Embryonic facial prominence (tissue), 1 donor: ENCODE measurements around the gene S1PR2.
"Not testable (repeated sequence)": the region's sequence is repeated elsewhere in the genome, so short reads cannot be mapped to it uniquely, and the experiment has no call there.

Experiments used
- DNase-seq: peaks from one replicate; pipeline ENCODE4 v3.0.0-alpha.2; 2016; ENCODE audit errors: extremely low spot score

S1PR2 gene

DNA sequence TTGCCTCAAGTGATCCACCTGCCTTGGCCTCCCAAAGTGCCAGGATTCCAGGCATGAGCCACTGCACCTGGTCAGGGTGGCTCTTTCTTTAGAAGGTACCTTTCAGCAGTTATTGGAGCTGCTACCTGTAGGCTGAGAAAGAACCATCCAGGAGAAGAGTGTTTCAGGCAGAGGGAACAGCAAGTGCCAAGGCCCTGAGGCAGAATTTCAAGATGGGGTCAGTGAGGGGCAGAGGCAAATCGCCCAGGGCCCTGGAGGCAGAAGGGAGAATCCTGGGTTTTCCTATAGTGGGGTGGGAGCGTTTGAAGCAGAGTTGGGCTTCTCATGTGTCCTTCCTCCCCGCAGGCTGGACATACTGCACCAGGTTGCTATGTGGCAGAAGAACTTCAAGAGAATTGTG lies 23.1 kb upstream of the S1PR2 start:
- DNase-seq, result no peak

DNA sequence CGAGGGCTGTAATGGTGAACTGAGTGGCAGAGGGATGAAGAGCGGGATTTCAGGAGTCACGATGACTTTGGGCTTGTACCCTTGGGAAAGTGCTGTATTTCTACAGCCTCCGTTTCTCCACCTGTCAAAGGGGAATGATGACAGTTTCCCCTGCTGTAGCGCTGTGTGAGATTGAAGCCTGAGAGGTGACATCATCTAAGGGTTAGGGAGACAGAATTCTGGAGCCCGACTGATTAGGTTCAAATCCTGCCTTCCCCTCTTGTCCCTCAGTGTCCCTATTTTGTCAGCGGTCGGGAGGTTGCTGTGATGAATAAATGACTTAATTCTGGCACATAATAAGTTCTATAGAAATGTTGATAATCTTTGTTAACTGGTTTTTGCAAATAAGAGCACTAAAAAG lies 21.6 kb upstream of the S1PR2 start:
- no peak for DNase-seq

DNA sequence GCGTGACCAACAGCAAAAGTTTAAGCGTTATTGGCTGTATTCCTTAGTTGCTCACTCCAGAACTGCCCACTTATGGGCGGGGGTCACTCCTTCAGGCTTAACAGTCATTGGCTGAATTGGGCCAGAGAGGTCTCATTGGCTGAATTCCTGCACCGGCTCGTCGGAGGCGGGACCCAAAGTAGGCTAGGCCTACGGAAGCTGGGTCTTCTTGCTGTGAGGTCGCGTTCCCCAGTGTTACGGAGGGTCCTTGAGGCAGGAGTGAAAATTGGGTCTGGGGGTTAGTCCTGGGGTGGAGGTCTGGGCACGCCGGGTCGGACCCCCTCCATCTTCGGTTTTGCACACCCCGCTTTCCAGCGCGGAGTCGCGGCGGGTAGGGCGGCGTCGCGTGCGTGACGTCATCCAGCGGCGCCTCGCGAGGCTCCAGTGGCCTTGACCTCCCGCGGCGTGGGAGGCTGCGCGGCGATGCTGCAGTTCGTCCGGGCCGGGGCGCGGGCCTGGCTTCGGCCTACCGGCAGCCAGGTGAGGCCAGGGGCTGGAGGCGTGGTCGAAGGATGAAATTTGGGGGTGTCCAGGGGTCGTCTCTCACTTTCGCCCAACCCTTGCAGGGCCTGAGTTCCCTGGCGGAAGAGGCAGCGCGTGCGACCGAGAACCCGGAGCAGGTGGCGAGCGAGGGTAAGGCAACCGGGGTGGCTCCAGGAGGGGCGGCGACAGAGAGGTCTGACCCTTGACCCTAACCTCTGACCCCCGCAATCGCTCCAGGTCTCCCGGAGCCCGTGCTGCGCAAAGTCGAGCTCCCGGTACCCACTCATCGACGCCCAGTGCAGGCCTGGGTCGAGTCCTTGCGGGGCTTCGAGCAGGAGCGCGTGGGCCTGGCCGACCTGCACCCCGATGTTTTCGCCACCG lies 20.9 kb upstream of the S1PR2 start, which contains the start of gene MRPL4:
Gene MRPL4 (plus strand): TSS at position 423 of the 903 bp plus-strand sequence. CDS start 40 bp downstream, at position 463.
- DNase-seq, result peak; percentile 98

DNA sequence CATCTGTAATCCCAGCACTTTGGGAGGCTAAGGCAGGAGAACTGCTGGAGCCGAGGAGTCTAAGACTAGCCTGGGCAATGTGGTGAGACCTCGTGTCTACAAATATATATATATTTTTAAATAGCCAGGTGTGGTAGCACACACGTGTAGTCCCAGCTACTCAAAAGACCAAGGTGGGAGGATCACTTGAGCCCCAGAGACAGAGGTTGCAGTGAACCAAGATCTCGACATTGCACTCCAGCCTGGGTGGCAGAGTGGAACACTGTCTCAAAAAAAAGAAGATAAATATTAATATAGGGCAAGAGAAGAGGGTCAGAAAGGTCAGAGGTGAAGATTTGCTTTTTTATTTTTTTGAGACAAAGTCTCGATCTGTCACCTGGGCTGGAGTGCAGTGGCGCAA lies 15.4 kb upstream of the S1PR2 start:
- no peak for DNase-seq

DNA sequence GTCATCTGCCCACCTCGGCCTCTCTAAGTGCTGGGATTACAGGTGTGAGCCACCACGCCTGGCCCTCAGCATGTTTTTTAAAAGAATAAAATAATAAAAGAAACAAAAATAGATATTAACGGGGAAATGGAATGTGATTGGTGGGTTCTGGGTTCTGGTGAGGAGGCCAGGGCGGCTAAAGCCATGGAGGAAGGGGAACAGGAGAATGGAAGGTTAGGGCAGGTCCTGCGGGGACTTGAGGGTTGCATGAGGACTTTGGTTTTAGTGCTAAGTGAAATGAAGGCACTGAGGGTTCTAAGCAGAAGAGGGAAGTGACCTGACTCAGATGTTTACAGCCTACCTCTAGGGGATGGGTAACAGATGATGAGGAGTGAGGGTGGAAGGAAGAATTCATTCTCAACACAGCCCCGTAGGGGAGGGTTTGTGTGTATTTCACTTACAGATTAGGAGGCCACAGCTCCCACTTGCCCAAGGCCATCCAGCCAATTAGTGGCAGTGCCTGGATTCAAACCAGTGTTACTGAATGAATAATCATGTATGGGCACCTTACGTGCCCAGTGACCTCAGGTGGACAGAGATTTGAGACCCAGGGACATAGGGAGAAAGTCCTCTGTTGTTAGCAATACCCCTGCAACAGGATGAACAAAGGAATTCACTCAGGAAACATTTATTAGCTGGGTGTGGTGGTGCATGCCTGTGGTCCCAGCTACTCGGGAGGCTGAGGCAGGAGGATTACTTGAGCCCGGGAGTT lies 14.2 kb upstream of the S1PR2 start:
- DNase-seq, result no peak

DNA sequence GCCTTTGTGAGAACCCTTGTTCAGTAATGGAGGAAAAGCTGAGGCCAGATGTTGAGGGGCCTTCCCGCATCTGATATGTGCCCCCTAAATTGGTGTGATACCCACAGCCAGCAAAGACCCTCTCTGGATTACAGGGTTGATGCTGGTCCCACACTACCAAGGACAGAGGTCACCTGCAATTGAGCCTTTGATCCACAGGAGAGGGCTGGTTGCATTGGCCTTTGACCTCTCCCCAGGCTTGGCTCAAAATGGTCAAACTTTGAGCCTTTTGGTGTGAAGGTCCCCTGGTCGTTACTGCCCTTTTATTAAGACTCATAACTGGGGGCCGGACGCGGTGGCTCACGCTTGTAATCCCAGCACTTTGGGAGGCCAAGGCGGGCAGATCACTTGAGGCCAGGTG lies 12.5 kb upstream of the S1PR2 start:
- DNase-seq, result no peak

DNA sequence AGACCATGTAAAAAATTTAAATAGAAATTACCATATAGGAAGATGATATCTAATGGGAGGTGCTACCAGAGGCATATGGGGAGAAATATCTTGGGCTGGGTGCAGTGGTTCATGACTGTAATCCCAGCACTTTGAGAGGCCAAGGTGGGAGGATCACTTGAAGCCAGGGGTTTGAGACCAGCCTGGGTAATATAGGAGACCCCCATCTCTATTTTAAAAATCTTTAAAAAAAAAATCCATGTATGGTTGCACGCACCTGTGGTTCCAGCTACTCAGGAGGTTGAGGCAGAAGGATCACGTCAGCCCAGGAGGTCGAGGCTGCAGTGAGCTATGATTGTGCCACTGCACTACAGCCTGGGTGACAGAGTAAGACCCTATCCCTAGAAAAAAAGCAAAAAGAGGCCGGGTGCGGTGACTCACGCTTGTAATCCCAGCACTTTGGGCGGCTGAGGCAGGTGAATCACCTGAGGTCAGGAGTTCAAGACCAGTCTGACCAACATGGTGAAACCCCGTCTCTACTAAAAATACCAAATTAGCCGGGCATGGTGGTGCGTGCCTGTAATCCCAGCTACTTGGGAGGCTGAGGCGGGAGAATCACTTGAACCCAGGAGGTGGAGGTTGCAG lies 10.8 kb upstream of the S1PR2 start:
- not testable (repeated sequence) for DNase-seq

DNA sequence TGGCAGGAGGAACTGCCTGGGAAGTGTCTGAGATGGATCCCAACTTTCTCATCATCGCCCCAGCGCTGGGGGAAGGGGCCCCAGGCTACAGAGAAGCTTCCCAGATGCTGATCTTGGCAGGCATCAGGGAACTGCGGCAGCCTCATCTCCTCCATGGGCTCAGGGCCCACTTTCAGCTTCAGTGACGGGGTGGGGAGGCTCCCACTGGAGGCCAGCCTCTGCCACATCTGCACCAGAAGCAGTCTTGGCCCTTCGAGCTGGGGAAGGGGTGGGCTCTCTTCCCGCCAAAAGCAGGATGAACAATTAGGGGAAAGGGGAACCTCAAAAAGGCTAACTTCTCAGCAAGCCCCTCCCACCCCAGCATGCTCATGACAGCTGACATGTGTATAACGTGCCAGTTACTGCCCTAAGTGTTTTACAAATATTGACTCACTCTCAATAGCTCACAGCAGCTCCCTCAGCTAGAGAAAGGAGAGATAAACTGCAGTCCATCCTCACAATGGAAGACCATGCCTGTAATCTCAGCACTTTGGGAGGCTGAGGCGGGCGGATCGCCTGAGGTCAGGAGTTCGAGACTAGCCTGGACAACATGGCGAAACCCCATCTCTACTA lies 7.1 kb upstream of the S1PR2 start:
- peak; percentile 20 for DNase-seq

DNA sequence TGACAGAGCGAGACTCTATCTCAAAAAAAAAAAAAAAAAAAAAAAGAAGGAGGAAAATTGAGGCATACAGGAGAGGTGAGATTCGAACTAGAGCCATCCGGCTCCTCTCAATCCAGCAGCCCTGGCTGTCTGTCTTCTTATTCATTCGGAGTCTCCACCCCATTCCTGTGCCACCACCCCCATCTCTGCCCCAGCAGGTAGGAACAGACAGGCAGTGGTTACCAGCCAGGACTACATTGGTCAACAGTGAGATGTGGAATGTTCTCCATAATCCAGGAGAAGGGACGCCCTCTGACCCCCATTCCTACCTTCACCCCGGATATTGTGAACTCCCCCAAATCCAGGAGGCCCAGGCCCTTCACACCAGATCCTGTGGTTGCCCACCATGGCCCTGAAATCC lies 6.6 kb upstream of the S1PR2 start:
- DNase-seq, result no peak

DNA sequence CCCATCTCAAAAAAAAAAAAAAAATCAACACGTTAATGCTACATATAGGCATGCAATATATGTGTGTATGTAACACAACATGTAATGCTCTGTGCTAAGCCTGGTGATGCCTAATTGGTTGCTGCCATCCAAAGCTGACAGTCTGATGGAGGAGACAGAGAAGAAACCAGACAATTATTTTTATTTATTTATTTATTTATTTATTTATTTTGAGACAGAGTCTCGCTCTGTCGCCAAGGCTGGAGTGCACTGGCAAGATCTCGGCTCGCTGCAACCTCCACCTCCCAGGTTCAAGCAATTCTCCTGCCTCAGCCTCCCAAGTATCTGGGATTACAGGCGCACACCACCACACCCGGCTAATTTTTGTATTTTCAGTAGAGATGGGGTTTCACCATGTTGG lies 4.3 kb upstream of the S1PR2 start:
- DNase-seq, result not testable (repeated sequence)

DNA sequence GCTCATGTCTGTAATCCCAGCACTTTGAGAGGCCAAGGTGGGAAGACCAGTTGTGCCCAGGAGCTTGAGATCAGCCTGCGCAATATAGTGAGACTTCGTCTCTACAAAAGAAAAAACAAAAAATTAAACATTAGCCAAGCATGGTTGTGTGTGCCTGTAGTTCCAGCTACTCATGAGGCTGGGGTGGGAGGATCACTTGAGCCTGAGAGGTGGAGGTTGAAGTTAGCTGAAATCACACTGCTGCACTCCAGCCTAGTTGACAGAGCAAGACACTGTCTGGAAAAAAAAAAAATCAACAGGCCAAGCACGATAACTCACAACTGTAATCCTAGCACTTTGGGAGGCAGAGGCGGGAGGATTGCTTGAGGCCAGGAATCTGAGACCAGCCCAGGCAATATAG lies 3.9 kb upstream of the S1PR2 start:
- no peak for DNase-seq

DNA sequence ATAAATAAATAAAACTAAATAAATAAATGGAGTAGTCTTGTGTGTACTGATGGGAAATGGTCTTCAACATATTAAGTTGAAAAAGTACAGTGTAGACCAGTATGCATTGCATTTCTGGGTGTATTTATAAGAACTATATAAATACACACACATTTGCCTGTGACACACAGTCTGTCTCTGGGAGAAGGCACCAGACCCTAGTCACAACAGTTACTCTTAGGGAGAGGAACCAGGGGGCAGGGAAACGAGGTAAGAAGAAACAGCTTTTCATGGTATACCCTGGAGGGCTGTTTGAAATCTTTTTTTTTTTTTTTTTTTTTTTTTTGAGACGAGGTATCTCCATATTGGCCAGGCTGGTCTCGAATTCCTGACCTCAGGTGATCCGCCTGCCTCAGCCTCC lies 2.8 kb upstream of the S1PR2 start:
- no peak for DNase-seq

DNA sequence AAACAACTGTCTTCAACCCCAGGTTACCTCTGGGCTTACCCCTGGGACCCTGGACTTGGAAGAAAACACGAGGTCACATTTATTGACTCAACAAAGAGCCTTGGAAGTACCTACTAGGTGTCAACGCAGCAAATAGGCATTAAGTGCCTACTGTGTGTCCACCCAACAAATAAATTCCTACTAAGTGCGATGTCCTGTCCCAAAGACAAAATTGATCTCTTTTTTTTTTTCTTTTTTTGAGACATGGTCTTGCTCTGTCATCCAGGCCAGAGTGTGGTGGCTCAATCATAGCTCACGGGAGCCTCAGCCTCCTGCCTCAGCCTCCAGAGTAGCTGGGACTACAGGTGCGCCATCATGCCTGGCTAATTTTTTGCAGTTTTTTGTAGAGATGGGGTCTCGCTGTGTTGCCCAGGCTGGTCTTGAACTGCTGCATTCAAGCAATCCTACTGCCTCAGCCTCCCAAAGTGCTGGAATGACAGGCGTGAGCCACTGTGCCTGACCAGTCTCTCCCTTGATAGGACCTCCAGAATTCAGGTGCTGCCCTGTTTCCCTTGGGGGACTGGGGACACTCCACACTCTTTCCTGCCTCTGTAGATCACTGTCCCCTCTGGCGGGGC lies 589 bp upstream of the S1PR2 start:
- no peak for DNase-seq

DNA sequence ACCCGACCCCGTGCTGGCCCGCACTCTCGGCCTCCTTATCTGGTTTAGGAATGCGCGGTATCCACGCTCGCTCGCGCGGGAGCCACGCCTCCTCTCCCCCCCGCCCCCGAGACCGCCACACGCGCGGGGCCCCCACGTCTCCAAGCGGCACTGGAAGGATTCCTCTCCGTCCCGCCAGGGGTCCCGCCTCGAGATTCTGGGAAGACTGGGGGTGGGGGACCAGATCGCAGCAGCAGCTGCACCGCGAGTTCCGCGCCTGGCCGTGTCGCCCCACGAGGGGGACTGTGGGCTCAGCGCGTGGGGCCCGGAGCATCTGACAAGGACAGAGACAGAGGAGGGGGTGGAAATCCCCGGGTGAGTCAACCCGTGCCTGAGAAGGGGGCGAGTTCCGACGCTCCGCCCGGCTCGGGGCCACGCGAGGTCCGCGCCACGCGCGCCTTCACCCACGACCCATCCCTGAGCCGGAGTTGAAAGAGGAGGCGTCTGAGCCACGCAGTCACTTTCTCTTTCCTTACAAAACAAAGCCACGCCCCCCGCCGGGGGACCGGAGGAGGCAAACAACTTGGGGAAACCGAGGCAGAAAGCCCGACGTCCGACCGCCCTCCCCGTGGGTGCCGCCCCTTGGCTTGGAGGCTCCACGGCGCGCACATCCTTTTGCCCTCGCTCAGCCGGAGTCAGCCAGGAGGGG lies 814 bp downstream of the S1PR2 start:
- DNase-seq, result peak; percentile 71

DNA sequence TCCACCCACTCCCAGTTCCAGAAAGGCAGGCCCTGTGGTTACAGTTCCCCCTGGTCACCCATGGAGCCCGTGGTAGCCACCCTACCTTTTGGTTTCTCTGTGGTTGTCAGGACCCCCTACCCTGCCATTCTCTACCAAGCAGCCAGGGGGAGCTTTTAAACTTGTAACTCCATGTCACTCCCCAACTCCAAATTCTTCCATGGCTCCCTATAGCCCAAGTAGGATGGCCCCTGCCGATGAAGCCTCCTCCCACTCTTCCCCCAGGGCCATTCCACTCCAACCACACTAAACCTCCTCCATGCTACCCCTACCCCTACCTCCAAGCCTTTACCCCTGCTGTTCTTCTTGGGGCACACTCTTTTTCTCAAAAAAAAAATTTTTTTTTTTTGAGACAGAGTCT lies 2.2 kb downstream of the S1PR2 start:
- DNase-seq, result no peak

DNA sequence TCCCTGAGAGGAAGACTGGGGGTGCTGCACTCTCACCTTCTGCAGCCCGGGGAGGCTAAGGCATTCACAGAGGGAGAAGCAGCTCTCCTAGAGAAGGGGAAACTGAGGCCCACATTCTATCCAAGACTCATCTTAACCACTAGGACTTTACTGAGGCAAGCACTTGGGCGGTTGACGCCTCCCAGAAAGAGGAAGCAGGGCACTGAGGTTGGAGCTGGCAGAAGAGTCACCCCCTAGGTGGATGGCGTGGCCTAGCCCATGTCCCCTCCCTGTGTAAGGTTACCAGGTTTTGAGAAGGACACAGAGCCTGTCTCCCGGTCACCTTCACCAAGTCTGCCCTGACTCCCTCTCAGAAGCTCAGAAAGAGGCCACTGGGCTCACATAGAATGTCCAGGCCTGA lies 2.7 kb downstream of the S1PR2 start:
- no peak for DNase-seq

DNA sequence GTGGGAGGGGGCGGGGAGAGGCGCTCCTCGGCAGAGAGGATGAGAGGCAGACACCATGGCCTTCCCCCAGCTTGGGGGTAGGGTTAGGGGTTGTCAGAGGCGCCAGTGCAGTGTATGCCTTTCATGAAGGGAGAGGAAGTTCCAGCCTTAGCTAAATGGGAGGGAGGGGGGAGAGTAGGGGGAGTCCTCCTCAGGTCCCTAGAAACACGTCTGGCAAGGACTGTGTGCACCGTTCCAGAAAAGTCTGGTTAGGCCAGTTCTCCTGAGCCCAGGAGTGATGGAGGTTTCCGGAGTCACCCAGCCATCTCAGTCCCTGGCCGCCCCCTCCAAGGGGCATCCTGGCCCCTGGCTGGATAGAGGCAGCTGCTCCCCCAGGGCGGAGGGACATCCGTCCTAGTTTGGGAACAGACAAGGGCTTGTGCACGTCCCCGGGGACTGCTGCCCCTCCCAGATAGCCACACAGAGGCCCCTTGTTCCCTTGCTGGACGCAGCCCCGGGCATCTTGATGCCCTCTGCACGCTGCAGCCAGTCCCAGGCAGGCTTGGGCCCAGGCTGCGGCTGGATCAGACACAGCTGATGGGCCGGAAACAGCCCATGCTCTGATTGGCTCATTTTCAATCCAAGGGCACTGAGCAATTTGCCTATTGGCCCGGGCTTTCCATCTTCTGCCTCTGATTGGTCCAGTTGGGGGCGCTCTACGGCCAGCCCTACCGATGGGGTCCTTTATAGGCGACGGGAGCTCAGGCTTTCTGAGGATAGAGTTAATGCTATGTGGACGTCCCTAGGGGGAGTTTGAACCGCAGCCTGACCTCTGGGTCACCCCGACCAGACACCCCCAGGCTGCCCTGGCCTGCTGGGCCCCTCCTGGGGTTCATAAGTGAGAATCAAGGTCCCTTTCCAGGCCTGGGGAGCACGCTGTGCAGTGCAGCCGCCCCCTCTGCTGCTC lies 3.8 kb downstream of the S1PR2 start:
- peak; percentile 29 for DNase-seq

DNA sequence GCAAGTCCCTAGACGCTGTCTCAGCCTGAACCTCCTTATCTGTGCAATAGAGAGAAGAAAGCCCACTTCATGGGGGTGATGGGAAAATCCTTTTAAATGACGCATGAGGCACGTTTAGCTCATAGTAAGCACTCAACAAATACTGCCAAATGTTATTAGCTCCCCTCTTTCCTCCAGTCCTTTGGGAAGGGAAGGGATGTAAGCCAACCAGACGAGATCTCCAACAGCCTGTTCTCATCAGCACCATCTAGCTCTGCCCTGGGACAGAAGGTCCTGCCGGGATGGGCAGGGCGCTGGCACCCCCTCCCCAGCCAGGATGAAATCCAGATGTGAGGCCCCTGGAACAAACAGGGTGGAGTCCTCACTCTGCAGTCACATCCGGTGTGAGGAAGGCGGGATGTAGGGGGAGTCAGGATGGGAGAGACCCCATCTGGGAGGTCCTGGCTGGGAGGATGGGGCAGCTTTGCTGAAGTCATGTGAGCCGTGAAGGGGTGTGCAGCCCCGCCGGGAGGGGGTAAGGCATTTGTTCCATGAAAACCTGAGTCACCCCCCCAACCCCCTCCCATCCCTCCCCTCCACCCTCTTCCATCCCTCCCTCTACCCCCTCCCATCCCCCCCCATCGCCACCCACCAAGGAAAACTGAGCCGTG lies 4.6 kb downstream of the S1PR2 start:
- DNase-seq, result peak; percentile 88

DNA sequence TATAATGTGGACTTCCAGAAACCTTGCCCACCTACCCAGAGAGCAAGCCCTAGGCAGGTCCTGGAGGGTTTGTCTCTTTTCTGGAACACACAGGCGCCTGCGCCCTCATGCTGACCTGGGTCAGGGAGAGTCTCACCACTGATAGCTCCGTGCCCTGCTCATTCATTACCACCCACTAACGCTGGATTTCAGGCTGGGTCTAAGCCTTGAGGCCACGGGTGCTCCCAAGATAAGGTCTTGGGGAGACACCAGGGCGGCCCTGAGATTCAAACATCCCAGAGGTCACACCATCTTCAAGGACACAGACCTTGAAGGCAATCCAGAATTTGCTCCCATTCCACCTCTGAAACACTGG lies 5.1 kb downstream of the S1PR2 start:
- no peak for DNase-seq
